Activated T-cell treated with anti-CD3 and anti-CD28 coated beads, Interleukin-2, amount 50 U/mL, for 4 hours (primary cell): ENCODE results near the gene KRTAP10-7. TPM values are rescaled to one million over a fixed set of nuclear protein-coding genes. Genes with fewer than 3 reads are reported as not detected.
"Not testable (repeated sequence)": the region's sequence is repeated elsewhere in the genome, so short reads cannot be mapped to it uniquely, and the experiment has no call there.

Source experiments
- ATAC-seq, 2 donors: fragments of 200-7000 bp; cut with Tn5 transposase; one replicate each; pipeline ENCODE4 v1.10.0; 2021
- DNase-seq: peaks from one replicate; pipeline ENCODE4 v3.0.0-alpha.2; 2020
- H3K27me3 Mint-ChIP-seq: one replicate; pipeline ENCODE4 v1.8.0; 2021; ENCODE audit warnings: low read depth, mixed read lengths
- H3K36me3 Mint-ChIP-seq: one replicate; pipeline ENCODE4 v1.8.0; 2022; ENCODE audit warnings: mixed read lengths; ENCODE audit not compliant: insufficient read depth
- H3K4me1 Mint-ChIP-seq: one replicate; pipeline ENCODE4 v1.8.0; 2021; ENCODE audit warnings: low read depth, mixed read lengths
- H3K4me3 Mint-ChIP-seq: one replicate; pipeline ENCODE4 v1.8.0; 2021; ENCODE audit warnings: mild to moderate bottlenecking, moderate library complexity, mixed read lengths
- H3K9me3 Mint-ChIP-seq: one replicate; pipeline ENCODE4 v1.8.0; 2021; ENCODE audit warnings: mixed read lengths
- total RNA-seq, 3 donors: library from RNA; stranded (reverse); gene quantifications; one replicate each; pipeline ENCODE4 v1.2.1, GENCODE V29; 2021

The KRTAP10-7 gene
- not detected for total RNA-seq

DNA sequence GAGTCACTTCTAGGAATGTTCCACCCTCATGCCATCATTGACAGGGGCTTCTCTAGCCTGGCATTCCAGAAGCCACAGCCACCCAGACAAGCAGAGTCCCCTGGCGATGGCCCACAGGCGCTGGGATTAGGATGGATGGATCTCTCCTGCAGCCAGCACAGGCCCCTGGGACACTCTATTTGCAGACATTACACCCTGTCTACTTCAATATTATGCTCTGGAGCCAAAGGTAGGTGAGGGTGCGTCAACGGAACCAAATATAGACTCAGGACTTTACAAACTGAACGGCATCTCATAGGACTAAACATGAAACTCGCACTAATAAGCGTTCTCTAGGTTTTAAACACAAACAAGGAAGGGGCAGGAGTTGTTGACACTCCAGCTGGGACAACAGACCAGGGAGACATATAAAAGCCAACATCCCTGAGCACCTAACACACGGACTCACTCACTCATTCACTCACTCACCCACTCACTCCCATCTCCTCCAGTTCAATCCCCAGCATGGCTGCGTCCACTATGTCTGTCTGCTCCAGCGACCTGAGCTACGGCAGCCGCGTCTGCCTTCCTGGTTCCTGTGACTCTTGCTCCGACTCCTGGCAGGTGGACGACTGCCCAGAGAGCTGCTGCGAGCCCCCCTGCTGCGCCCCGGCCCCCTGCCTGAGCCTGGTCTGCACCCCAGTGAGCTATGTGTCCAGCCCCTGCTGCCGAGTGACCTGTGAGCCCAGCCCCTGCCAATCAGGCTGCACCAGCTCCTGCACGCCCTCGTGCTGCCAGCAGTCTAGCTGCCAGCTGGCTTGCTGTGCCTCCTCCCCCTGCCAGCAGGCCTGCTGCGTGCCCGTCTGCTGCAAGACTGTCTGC is at the start of gene KRTAP10-7:
Gene KRTAP10-7 (plus strand): TSS at position 480 of the 861 bp plus-strand sequence. CDS start 25 bp downstream, at position 505.
- ATAC-seq, H3K27me3 Mint-ChIP-seq, DNase-seq, H3K9me3 Mint-ChIP-seq, H3K4me3 Mint-ChIP-seq, H3K4me1 Mint-ChIP-seq, H3K36me3 Mint-ChIP-seq: not testable (repeated sequence)

- peaks cover 23% of the 10 kb centered on the region for H3K4me1 Mint-ChIP-seq
- DNase-seq (no peak), ATAC-seq (no peak)
- H3K4me3 Mint-ChIP-seq: no peak overlapping the region
- no peaks in the 10 kb centered on the region for H3K27me3 Mint-ChIP-seq
- H3K9me3 Mint-ChIP-seq: peaks cover 21% of the 10 kb centered on the region
- peaks cover 16% of the 10 kb centered on the region for H3K36me3 Mint-ChIP-seq
Measured at GRCh38 chr21:44550807-44551206, 49.6 kb upstream of the KRTAP10-7 start.

DNA sequence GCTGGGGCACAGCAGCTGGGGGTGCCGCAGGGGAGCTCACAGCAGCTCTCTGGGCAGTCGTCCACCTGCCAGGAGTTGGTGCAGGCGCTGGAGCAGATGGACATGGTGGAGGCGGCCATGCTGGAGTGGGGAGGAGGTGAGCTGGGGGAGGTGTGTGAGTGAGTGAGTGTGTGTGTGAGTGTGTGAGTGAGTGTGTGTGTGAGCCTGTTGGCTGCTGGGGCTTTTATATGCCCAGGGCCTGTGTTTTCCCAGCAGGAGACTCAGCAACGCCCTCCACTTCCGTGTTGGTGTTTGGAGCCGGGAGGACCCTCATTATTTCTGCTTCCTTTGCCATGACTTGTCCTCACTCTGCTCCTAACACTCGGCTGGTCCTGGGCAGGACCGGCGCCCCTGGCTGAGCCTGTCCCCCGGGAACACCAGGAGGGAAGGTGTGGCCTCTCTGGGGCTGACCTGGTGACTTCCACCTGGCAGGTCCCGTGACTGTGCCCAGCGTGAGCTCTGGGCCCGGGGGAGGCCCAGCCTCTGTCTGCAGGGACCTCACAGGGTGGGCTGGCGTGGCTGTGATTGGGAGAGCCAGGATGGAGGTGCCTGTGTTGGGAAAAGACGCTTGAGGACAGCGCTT is 48.9 kb upstream of the KRTAP10-7 start, which contains the start of gene KRTAP10-2:
Gene KRTAP10-2 (minus strand): TSS at position 166 of the 622 bp plus-strand sequence. CDS start 47 bp downstream, at position 119.
- Mint-ChIP-seq H3K27me3 (no peaks in the 10 kb centered on the region), H3K4me3 (no peak within 1 kb of the TSS), H3K36me3 (peaks cover 16% of the 10 kb centered on the region), H3K4me1 (peaks cover 23% of the 10 kb centered on the region), H3K9me3 (peaks cover 21% of the 10 kb centered on the region)
- ATAC-seq: no peak
- no peak for DNase-seq

GRCh38 chr21:44552136-44552535 is 48.3 kb upstream of the KRTAP10-7 start:
- peaks cover 14% of the 10 kb centered on the region for H3K9me3 Mint-ChIP-seq
- peaks cover 20% of the 10 kb centered on the region for H3K4me1 Mint-ChIP-seq
- no peak for ATAC-seq
- peaks cover 9% of the 10 kb centered on the region for H3K36me3 Mint-ChIP-seq
- H3K27me3 Mint-ChIP-seq: no peaks in the 10 kb centered on the region
- no peak for DNase-seq
- no peak overlapping the region for H3K4me3 Mint-ChIP-seq

DNA sequence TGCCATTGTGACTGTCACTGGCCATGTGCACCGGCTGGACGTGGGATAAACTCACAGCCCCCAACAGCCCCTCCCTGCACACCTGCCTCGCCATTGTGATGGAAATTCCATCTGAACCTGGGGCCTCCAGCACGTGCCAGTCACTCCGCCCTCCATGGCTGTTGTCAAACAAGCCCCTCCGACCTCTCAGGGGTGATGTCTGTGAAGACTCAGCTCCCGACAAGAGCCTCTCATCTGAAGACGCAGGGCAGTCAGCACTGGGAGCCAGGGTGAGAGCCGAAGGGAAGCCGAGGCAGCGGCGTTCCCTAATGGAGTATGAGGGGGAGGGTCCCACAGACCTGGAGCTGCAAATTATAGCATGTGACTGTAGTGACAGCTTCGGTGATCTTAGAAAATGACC is 47.7 kb upstream of the KRTAP10-7 start:
- Mint-ChIP-seq H3K9me3 (peaks cover 9% of the 10 kb centered on the region), H3K4me1 (peaks cover 14% of the 10 kb centered on the region), H3K36me3 (peaks cover 5% of the 10 kb centered on the region), H3K27me3 (no peaks in the 10 kb centered on the region), H3K4me3 (no peak overlapping the region)
- no peak for DNase-seq
- ATAC-seq: no peak

- DNase-seq: no peak
- Mint-ChIP-seq H3K4me1 (no peaks in the 10 kb centered on the region), H3K4me3 (no peak overlapping the region), H3K36me3 (peaks cover 3% of the 10 kb centered on the region), H3K9me3 (peaks cover 14% of the 10 kb centered on the region), H3K27me3 (no peaks in the 10 kb centered on the region)
- ATAC-seq: no peak
Measured at GRCh38 chr21:44555200-44555875, 45.1 kb upstream of the KRTAP10-7 start.

GRCh38 chr21:44556879-44557278 is 43.5 kb upstream of the KRTAP10-7 start:
- Mint-ChIP-seq H3K27me3 (no peaks in the 10 kb centered on the region), H3K9me3 (peaks cover 30% of the 10 kb centered on the region), H3K36me3 (peaks cover 3% of the 10 kb centered on the region), H3K4me1 (no peaks in the 10 kb centered on the region), H3K4me3 (no peak overlapping the region)
- DNase-seq: no peak
- ATAC-seq: no peak

DNA sequence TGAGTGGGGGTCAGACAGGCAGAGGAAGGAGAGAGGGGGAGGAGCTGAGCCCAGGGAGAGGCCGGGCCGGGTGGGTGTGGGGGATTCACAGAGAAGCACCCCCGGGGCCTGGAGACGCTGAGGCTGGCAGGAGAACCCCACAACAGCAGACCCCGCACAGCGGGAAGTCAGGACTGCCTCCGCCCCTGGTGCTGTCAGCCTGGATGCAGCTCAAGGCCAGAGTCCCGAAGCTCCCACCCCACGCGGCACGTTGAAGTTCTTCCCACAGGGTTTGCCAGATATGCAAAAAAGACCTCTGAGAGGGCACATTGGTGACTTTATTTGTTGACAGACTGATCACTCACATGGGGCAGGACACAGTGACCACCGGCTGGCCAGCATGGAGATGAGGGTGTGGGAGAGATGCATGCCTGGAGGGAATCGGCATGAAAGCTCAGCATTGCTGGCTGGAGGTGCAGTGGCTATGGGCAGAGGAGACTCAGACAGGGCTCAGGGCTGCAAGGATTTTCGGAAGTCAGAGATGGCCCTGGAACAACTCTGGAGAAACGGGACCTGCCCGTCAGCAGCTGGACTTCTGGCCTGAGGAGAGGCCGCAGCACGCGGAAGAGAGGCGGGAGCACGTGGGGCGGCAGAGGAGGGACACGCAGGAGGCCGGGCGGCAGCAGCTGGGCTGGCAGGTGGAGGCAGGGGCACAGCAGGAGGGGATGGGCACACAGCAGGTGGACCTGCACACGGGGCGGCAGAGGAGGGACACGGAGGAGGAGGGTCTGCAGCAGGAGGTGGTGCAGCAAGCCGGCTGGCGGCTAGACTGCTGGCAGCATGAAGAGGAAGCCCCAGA is 42.7 kb upstream of the KRTAP10-7 start:
- no peak for DNase-seq
- H3K9me3 Mint-ChIP-seq: peaks cover 38% of the 10 kb centered on the region
- H3K4me1 Mint-ChIP-seq: no peaks in the 10 kb centered on the region
- no peak overlapping the region for H3K4me3 Mint-ChIP-seq
- H3K27me3 Mint-ChIP-seq: no peaks in the 10 kb centered on the region
- ATAC-seq: no peak
- peaks cover 3% of the 10 kb centered on the region for H3K36me3 Mint-ChIP-seq

DNA sequence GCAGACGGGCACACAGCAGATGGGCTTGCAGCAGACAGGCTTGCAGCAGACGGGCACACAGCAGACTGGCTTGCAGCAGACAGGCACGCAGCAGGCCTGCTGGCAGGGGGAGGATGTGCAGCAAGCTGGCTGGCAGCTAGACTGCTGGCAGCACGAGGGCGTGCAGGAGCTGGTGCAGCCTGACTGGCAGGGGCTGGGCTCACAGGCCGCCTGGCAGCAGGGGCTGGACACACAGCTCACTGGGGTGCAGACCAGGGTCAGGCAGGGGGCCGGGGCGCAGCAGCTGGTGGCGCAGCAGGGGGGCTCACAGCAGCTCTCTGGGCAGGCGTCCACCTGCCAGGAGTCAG is 42.1 kb upstream of the KRTAP10-7 start:
- not testable (repeated sequence) for H3K4me3 Mint-ChIP-seq, DNase-seq, H3K36me3 Mint-ChIP-seq, ATAC-seq, H3K27me3 Mint-ChIP-seq, H3K4me1 Mint-ChIP-seq
- peaks cover 40% of the 10 kb centered on the region for H3K9me3 Mint-ChIP-seq

- Mint-ChIP-seq H3K27me3 (no peaks in the 10 kb centered on the region), H3K9me3 (peaks cover 38% of the 10 kb centered on the region), H3K36me3 (no peaks in the 10 kb centered on the region), H3K4me1 (no peaks in the 10 kb centered on the region), H3K4me3 (no peak within 1 kb of the TSS)
- ATAC-seq (no peak), DNase-seq (no peak)
Measured at GRCh38 chr21:44558695-44559094, 41.7 kb upstream of the KRTAP10-7 start, which contains the start of gene KRTAP10-3. Gene KRTAP10-3, minus strand, starts transcription at chr21:44558795. Its CDS starts 80 bp downstream, at chr21:44558715.

DNA sequence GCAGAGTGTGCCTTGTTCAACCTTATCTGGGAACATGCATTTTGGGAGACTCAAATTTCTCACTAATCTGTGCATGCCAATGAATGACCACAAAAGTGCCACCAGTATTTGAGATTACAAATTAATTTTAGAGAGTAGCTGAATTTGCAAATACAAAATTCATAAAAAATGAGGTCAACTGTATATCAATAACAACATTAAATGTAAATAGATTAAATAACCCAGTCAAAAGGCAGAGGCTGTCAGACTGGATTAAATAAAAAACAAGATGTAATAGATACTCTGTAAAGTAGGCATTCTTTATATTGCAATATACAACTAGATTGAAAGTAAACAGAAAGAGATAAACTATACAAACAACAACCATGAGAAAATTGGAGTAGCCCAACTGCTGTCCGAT is 36.3 kb upstream of the KRTAP10-7 start:
- H3K9me3 Mint-ChIP-seq: peaks cover 38% of the 10 kb centered on the region
- ATAC-seq (no peak), DNase-seq (no peak)
- no peaks in the 10 kb centered on the region for H3K27me3 Mint-ChIP-seq
- no peaks in the 10 kb centered on the region for H3K36me3 Mint-ChIP-seq
- H3K4me3 Mint-ChIP-seq: no peak overlapping the region
- H3K4me1 Mint-ChIP-seq: peaks cover 13% of the 10 kb centered on the region

- no peak for ATAC-seq
- peaks cover 13% of the 10 kb centered on the region for H3K4me1 Mint-ChIP-seq
- H3K9me3 Mint-ChIP-seq: peaks cover 34% of the 10 kb centered on the region
Measured at GRCh38 chr21:44564886-44565598, 35.4 kb upstream of the KRTAP10-7 start.

DNA sequence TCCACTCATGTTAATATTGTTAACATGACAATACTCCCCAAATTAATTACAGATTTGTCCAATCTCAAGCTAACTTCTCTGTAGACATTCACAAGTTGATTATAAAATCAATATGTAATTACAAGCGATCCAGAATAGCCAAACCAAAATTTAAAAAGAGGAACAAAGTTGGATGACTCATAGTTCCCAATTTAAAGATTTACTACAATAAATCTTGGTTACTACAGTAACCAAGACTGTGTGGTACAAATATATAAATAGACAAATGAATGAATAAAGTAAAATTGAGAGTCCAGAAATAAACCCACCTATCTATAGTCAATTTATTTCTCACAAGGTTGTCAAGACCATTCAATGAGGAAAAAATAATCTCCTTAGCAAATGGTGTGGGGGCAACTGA is 34.0 kb upstream of the KRTAP10-7 start:
- peaks cover 22% of the 10 kb centered on the region for H3K9me3 Mint-ChIP-seq
- H3K36me3 Mint-ChIP-seq: no peaks in the 10 kb centered on the region
- ATAC-seq (no peak), DNase-seq (no peak)
- H3K4me3 Mint-ChIP-seq: no peak overlapping the region
- no peaks in the 10 kb centered on the region for H3K27me3 Mint-ChIP-seq
- peaks cover 13% of the 10 kb centered on the region for H3K4me1 Mint-ChIP-seq

More at GRCh38 chr21:44564886-44565598, 35.4 kb upstream of the KRTAP10-7 start:
- H3K36me3 Mint-ChIP-seq: no peaks in the 10 kb centered on the region
- no peak for DNase-seq
- no peaks in the 10 kb centered on the region for H3K27me3 Mint-ChIP-seq
- H3K4me3 Mint-ChIP-seq: no peak overlapping the region
